PC-3 (cell line): Measurements from ENCODE around the gene CC2D2A.

ENCODE experiments used
- EZH2 ChIP-seq: fragments of 300-600 bp; sonication (generic); IDR thresholded peaks from one replicate; pipeline ENCODE4 v1.6.1; 2017; ENCODE audit warnings: antibody characterized with exemption, mild to moderate bottlenecking, low read length; ENCODE audit not compliant: unreplicated experiment
- TF ChIP-seq, protein P1 (sequence below): fragments of 300-600 bp; sonication (generic); conservative IDR thresholded peaks from 2 replicates; pipeline ENCODE4 v1.5.1; 2017; ENCODE audit warnings: antibody characterized with exemption, low read depth, mild to moderate bottlenecking, low read length

GRCh38 chr4:15516494-15516893 lies 46.8 kb downstream of the CC2D2A start:
- TF ChIP-seq, protein P1, sequence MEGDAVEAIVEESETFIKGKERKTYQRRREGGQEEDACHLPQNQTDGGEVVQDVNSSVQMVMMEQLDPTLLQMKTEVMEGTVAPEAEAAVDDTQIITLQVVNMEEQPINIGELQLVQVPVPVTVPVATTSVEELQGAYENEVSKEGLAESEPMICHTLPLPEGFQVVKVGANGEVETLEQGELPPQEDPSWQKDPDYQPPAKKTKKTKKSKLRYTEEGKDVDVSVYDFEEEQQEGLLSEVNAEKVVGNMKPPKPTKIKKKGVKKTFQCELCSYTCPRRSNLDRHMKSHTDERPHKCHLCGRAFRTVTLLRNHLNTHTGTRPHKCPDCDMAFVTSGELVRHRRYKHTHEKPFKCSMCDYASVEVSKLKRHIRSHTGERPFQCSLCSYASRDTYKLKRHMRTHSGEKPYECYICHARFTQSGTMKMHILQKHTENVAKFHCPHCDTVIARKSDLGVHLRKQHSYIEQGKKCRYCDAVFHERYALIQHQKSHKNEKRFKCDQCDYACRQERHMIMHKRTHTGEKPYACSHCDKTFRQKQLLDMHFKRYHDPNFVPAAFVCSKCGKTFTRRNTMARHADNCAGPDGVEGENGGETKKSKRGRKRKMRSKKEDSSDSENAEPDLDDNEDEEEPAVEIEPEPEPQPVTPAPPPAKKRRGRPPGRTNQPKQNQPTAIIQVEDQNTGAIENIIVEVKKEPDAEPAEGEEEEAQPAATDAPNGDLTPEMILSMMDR, result no peak
- no peak for TF ChIP-seq EZH2
